Measurements from ENCODE around the gene OGFOD3.

OGFOD3 gene

GRCh38 chr17:82435601-82436583 lies 17.5 kb upstream of the OGFOD3 start:
- Histone ChIP-seq H3K9me3 (no peaks in the 10 kb centered on the region), H3K36me3 (no peaks in the 10 kb centered on the region), H3K4me1 (peaks cover 6% of the 10 kb centered on the region), H3K4me3 (ENCODE audit: low read depth, low read length) (no peak overlapping the region), H3K27me3 (no peaks in the 10 kb centered on the region)
- no peak for DNase-seq
- TF ChIP-seq CTCF (IDR thresholded peaks at IDR 0.05; ENCODE audit: low read depth, low read length), result no peak

GRCh38 chr17:82435103-82435502 lies 16.7 kb upstream of the OGFOD3 start:
- Histone ChIP-seq H3K36me3 (no peaks in the 10 kb centered on the region), H3K9me3 (no peaks in the 10 kb centered on the region), H3K4me1 (no peaks in the 10 kb centered on the region), H3K4me3 (ENCODE audit: low read depth, low read length) (no peak overlapping the region), H3K27me3 (no peaks in the 10 kb centered on the region)
- no peak for TF ChIP-seq CTCF (IDR thresholded peaks at IDR 0.05; ENCODE audit: low read depth, low read length)
- no peak for DNase-seq

- no peaks in the 10 kb centered on the region for H3K27me3 ChIP-seq
- DNase-seq, result no peak
- no peaks in the 10 kb centered on the region for H3K9me3 ChIP-seq
- TF ChIP-seq CTCF (IDR thresholded peaks at IDR 0.05; ENCODE audit: low read depth, low read length), result no peak
- no peak overlapping the region for H3K4me3 ChIP-seq (ENCODE audit: low read depth, low read length)
- H3K36me3 ChIP-seq, result no peaks in the 10 kb centered on the region
- no peaks in the 10 kb centered on the region for H3K4me1 ChIP-seq
Measured at GRCh38 chr17:82434216-82434565, 15.8 kb upstream of the OGFOD3 start.

GRCh38 chr17:82433560-82434215 lies 15.3 kb upstream of the OGFOD3 start:
- no peak for TF ChIP-seq CTCF (IDR thresholded peaks at IDR 0.05; ENCODE audit: low read depth, low read length)
- H3K36me3 ChIP-seq, result no peaks in the 10 kb centered on the region

GRCh38 chr17:82432017-82432416 lies 13.6 kb upstream of the OGFOD3 start:
- Histone ChIP-seq H3K4me3 (ENCODE audit: low read depth, low read length) (no peak overlapping the region), H3K4me1 (no peaks in the 10 kb centered on the region), H3K27me3 (no peaks in the 10 kb centered on the region), H3K36me3 (no peaks in the 10 kb centered on the region), H3K9me3 (no peaks in the 10 kb centered on the region)
- no peak for TF ChIP-seq CTCF (IDR thresholded peaks at IDR 0.05; ENCODE audit: low read depth, low read length)
- no peak for DNase-seq

More at GRCh38 chr17:82433560-82434215, 15.3 kb upstream of the OGFOD3 start:
- H3K4me3 ChIP-seq (ENCODE audit: low read depth, low read length), result no peak overlapping the region
- no peaks in the 10 kb centered on the region for H3K9me3 ChIP-seq
- no peaks in the 10 kb centered on the region for H3K27me3 ChIP-seq
- no peak for DNase-seq
- no peaks in the 10 kb centered on the region for H3K4me1 ChIP-seq

GRCh38 chr17:82429824-82430223 lies 11.4 kb upstream of the OGFOD3 start:
- no peak for DNase-seq
- Histone ChIP-seq H3K27me3 (no peaks in the 10 kb centered on the region), H3K36me3 (no peaks in the 10 kb centered on the region), H3K4me3 (ENCODE audit: low read depth, low read length) (no peak overlapping the region), H3K4me1 (no peaks in the 10 kb centered on the region), H3K9me3 (no peaks in the 10 kb centered on the region)
- no peak for TF ChIP-seq CTCF (IDR thresholded peaks at IDR 0.05; ENCODE audit: low read depth, low read length)
